Lower leg skin (tissue), 3 donors: ENCODE data around the gene CASTOR1.

ENCODE experiments used
- CTCF ChIP-seq, 3 donors: fragments of 450-650 bp; IDR thresholded peaks; one replicate each; pipeline ENCODE4 v1.5.1; 2016; ENCODE audit warnings: antibody characterized with exemption in 3 of 3, mild to moderate bottlenecking in 3 of 3, moderate library complexity in 2 of 3
- POLR2A ChIP-seq, 2 donors: fragments of 450-650 bp; IDR thresholded peaks; one replicate each; pipeline ENCODE4 v1.6.1; 2016 to 2017; ENCODE audit warnings: antibody characterized with exemption in 2 of 2, mild to moderate bottlenecking in 1 of 2, moderate library complexity in 1 of 2

GRCh38 chr22:30265131-30265720 is 24.1 kb downstream of the CASTOR1 start:
- TF ChIP-seq CTCF (IDR thresholded peaks at IDR 0.05) (no peak), POLR2A (IDR thresholded peaks at IDR 0.05) (no peak)
